NB4 (cell line): ENCODE measurements around the gene JMY.

Experiments used
- POLR2A ChIP-seq: IDR thresholded peaks from 2 replicates; pipeline ENCODE4 v1.6.1; 2011; ENCODE audit warnings: mild to moderate bottlenecking; ENCODE audit not compliant: insufficient read length; ENCODE audit errors: extremely low read depth
- TF ChIP-seq, protein P1 (sequence below): IDR thresholded peaks from one replicate; pipeline ENCODE4 v1.5.1; 2012; ENCODE audit warnings: low read depth, low read length

DNA sequence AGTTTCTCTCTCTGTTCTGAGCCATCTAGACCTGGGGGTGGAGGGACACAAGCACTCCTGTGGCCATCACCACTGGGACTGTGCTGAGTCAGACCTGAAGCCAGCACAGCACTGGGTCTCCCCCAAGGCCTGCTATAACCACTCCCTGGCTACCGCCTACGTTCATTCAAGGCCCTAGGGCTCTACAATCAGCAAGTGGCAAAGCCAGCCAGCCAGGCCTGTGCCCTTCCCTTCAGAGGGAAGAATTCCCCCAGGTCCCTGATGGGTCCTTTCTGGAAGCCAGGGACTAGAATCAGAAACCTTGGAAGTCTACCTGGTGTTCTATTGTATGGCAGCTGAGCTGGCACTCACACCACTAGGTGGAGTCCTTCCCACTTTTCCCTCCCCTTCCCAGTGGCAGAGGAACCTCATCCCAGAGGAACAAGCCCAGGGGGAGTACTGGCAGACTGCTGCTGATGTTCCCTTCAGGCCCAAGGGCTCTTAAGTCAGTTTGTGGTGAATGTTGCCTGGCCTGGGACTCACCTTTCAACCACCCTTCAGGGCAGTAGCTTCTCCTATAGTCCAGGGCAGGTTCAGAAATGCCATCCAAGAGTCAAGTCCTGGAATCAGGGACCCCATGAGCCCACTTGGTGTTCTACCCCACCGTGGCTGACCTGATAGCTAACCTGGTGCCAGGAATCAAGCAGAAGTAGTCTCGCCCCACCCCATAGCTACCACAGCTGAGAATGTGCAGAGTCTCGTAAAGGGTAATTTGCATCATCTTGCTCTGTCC is 20.0 kb downstream of the JMY start:
- TF ChIP-seq, protein P1, sequence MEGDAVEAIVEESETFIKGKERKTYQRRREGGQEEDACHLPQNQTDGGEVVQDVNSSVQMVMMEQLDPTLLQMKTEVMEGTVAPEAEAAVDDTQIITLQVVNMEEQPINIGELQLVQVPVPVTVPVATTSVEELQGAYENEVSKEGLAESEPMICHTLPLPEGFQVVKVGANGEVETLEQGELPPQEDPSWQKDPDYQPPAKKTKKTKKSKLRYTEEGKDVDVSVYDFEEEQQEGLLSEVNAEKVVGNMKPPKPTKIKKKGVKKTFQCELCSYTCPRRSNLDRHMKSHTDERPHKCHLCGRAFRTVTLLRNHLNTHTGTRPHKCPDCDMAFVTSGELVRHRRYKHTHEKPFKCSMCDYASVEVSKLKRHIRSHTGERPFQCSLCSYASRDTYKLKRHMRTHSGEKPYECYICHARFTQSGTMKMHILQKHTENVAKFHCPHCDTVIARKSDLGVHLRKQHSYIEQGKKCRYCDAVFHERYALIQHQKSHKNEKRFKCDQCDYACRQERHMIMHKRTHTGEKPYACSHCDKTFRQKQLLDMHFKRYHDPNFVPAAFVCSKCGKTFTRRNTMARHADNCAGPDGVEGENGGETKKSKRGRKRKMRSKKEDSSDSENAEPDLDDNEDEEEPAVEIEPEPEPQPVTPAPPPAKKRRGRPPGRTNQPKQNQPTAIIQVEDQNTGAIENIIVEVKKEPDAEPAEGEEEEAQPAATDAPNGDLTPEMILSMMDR: peak; percentile 36
- no peak for TF ChIP-seq POLR2A
